Cerebellar cortex (tissue), 1 donor: ENCODE measurements around the gene BLVRA.
"Not testable (repeated sequence)": the region's sequence is repeated elsewhere in the genome, so short reads cannot be mapped to it uniquely, and the experiment has no call there.

Experiments
- DNase-seq: peaks from one replicate; pipeline ENCODE4 v3.0.0-alpha.2; 2015; ENCODE audit warnings: low spot score

BLVRA gene

GRCh38 chr7:43769281-43769680, 10.8 kb downstream of the BLVRA start:
- no peak for DNase-seq

GRCh38 chr7:43769791-43770465, 11.4 kb downstream of the BLVRA start:
- no peak for DNase-seq

DNA sequence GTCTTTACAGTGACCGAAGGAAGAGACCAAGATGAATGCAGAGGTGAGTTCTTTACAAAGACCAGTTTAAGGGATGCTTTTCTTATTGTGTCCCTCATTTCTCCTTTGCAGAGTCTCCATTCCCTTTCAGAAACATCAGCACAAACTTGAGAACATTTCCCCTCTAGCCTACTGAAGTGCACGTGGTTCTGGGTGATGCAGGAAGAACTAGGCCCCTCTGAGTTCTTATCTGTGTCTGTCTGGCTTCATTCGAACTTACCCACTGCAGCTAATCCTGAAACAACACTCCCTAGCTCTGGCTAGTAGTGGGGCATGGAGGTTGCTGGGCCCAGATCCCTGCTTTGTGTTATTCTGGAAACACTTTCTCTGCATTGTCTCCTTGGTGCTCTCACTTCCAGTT, 12.6 kb downstream of the BLVRA start:
- no peak for DNase-seq

- no peak for DNase-seq
Observed at GRCh38 chr7:43771573-43771972, 13.1 kb downstream of the BLVRA start.

DNA sequence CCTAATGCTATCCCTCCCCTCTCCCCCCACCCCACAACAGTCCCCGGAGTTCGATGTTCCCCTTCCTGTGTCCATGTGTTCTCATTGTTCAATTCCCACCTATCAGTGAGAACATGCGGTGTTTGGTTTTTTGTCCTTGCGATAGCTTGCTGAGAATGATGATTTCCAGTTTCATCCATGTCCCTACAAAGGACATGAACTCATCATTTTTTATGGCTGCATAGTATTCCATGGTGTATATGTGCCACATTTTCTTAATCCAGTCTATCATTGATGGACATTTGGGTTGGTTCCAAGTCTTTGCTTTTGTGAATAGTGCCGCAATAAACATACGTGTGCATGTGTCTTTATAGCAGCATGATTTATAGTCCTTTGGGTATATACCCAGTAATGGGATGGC, 14.8 kb downstream of the BLVRA start:
- DNase-seq = not testable (repeated sequence)

DNA sequence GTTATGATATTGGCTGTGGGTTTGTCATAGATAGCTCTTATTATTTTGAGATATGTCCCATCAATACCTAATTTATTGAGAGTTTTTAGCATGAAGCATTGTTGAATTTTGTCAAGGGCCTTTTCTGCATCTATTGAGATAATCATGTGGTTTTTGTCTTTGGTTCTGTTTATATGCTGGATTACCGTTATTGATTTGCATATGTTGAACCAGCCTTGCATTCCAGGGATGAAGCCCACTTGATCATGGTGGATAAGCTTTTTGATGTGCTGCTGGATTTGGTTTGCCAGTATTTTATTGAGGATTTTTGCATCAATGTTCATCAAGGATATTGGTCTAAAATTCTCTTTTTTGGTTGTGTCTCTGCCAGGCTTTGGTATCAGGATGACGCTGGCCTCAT, 16.8 kb downstream of the BLVRA start:
- DNase-seq = not testable (repeated sequence)

- DNase-seq = not testable (repeated sequence)
Observed at GRCh38 chr7:43778293-43779044, 20.0 kb downstream of the BLVRA start.

GRCh38 chr7:43779045-43779812, 20.7 kb downstream of the BLVRA start:
- DNase-seq = no peak

- DNase-seq = peak; percentile 36
Observed at GRCh38 chr7:43781726-43782607, 23.5 kb downstream of the BLVRA start.

DNA sequence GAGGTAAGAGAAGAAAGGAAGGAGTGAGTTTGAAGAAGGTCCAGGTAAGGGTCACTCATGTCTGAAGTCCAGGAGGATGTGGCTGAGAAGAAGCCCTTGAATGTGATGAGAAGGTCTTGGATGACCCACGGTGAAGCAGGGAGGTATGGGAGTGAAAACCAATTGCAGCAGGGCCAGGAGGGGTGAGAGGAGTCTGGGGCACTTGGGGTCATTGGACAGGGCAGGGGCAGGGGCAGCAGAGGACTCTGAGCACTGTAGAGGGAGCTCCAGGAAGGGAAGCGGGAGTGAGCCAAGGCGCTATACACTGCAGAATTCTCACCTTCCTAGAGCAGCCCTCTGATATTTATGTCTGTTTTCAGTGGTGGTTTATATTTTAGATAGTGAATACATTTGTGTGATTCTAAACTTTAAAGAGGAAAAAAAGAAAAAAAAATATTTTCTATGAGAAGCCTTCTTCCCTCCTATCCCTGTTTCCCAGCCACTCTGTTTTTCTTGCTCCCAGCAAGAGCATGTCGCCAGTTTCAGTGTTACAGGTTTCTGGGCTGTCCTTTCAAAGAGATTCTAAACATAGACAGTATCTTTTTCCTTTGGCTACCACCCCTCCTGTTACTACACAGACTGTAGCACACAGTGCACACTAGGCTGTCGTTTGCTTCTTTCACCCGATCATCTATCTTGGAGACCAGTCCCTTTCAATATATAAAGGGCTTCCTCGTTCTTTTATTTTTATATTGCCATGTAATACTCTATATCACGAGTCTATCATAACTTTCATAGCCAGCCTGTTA, 24.5 kb downstream of the BLVRA start:
- DNase-seq = no peak

DNA sequence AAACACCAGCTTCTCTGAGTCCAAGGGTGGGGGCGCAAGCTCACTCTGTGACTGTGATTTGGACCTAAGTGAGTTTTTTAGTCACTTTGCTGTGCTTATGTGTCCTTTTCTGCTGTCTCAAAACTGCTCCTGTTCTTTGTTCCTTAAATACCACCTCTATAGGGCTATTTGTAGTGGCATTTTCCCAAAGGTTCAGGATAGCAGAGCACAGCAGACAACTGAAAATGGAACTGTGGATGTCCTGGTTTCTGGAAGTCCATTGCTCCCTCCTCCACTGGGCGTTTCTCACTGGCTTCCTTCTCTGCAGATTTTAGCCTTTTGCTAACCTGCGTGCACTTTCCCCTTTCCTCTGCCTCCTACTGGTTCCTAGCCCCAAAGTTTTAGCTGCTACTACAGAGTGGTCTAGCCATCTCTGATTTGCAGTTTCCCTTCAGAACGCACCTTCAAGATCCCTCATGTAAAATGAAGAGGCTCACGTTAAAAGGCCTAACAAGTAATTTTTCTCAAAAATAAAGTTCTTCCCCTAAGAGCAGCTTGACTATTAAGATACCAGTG, 25.6 kb downstream of the BLVRA start:
- no peak for DNase-seq

GRCh38 chr7:43784585-43785087, 26.2 kb downstream of the BLVRA start:
- DNase-seq = not testable (repeated sequence)

DNA sequence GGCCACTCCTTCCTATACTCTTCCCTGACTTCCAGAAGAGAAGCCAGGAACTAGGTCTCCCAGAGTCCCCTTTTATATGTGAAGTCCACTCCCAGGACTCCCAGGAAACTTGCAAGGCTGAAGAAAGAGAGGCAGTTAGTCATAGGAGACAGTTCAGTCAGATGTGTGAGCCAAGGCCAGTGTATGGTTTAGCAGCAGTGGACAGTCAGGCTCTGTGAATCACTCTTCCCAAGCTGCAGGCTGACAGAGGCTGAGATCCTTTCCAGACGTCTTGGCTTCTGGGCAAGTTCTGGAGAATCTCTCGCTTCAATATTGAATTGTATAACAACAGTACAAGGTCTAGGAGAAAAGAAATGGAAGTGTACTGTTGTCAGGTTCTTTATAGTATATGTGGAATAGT, 26.9 kb downstream of the BLVRA start:
- DNase-seq = no peak

- no peak for DNase-seq
Observed at GRCh38 chr7:43787771-43788170, 29.3 kb downstream of the BLVRA start.

DNA sequence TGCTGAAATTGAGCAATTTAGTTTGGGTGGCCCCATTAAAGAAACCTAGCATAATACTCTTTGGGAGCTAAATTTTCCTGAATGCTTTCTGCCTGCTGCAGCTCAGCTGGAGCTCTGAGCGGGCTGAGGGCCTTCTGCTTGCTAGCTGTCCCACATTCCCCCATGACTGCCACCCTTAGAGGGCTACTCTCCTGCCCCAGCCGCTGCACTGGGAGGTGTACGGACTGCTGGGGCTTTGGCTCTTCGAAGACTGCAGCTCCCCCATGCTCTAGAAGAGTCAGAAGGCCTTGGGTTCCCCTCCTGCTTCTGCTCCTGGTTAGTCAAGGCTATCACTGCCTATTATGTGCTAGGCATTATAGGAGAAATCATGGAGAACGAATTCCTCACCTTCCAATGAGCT, 31.5 kb downstream of the BLVRA start:
- DNase-seq = no peak

DNA sequence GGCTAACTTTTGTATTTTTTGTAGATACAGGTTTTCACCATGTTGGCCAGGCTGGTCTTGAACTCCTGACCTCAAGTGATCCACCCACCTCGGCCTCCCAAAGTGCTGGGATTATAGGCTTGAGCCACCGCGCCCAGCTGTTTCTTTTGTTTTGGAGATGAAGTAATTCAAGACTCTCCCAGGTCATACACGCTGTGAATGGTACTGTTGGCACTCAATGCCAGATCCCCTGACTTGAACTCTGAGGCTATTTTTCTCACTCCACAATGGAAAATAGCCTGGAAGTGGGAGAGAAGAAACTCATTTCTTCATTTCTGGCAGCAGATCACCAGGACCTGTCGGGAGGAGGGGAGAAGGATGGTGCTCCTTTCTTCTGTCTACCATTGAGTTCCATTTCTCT, 32.4 kb downstream of the BLVRA start:
- DNase-seq = no peak

DNA sequence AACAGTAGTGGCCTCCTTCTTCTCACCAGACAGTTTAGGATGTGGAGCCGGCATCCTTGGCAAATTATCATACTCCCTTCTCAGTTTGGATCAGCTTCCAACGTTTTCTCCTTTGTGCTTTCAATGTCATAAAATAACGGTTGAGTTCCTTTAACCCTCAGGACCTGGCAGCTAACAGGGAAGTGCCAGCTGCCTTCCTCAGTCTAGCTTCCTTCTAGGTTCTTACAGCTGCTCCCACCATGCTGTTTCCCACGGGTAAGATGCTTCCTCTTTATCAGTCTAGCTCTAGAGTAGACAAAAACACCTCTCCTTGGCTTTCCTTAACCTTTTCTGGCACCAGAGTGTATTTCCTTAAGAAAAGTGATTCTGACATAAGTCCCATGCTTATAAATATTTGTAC, 33.2 kb downstream of the BLVRA start:
- DNase-seq = no peak

GRCh38 chr7:43792471-43793150, 34.1 kb downstream of the BLVRA start:
- no peak for DNase-seq

DNA sequence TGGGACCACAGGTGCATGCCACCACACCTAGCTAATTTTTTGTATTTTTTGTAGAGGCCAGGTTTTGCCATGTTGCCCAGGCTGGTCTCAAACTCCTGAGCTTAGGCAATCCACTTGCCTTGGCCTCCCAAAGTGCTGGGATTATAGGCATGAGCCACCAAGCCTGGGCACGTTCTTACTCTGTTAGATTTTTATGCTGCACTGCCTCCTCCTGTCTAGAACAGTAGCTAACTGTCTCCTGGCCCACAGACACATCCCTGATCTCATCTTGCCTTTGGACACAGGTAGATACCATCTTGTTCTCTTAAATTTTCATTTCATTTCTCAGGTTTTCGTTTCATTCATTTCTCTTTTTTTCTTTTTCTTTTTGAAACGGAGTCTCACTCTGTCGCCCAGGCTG, 41.1 kb downstream of the BLVRA start:
- no peak for DNase-seq

DNA sequence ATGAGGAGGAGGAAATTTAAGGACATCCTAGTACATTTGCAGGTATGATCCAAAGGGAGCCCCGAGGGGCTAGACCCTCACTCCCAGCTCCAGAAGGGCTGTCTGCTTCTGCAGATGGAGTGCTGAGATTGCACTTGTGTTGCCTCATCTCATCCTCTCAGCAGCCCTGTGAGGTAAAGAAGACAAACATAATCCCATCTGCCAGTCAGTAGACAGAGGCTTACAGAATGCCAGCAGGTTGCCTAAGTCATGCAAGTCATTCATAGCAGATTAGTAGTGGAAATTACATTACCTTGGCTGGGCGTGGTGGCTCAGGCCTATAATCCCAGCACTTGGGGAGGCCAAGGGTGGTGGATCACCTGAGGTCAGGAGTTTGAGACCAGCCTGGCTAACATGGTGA, 45.4 kb downstream of the BLVRA start:
- DNase-seq = no peak
